Uterus (tissue), 2 donors: ENCODE data around the gene NIPAL1.

Source experiments
- POLR2A ChIP-seq, 2 donors: fragments of 450-650 bp; IDR thresholded peaks; one replicate each; pipeline ENCODE4 v1.6.1; 2016; ENCODE audit warnings: antibody characterized with exemption in 2 of 2, mild to moderate bottlenecking in 1 of 2, moderate library complexity in 1 of 2
- TF ChIP-seq, protein P1 (sequence below), 4 experiments: fragments of 200-600 bp in 2 of 4; fragments of 450-650 bp in 2 of 4; sonication (generic) in 2 of 4; IDR thresholded peaks; one replicate each; pipeline ENCODE4 v1.5.1; 2016 to 2019; ENCODE audit warnings: antibody characterized with exemption in 4 of 4, mild to moderate bottlenecking in 2 of 4, moderate library complexity in 1 of 4

DNA sequence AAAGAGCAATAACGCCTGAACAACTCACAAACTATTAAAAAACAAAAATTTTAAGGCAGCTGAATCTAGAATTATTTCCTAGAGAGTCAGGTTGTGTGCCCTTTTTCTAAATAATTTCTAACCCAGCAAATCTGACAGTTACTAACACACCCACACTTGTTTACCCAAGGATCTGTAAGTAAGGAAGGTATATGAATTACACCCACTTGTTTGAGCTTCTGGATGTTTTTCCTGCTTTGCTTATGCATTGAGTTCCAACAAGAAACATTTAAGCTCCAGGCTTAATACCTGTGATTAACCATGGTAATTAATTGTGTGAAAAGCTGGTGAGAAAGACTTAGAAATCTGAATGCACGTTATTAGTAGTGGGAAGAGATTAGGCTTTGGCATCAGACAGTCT, 1.5 kb downstream of the NIPAL1 start:
- TF ChIP-seq, protein P1, sequence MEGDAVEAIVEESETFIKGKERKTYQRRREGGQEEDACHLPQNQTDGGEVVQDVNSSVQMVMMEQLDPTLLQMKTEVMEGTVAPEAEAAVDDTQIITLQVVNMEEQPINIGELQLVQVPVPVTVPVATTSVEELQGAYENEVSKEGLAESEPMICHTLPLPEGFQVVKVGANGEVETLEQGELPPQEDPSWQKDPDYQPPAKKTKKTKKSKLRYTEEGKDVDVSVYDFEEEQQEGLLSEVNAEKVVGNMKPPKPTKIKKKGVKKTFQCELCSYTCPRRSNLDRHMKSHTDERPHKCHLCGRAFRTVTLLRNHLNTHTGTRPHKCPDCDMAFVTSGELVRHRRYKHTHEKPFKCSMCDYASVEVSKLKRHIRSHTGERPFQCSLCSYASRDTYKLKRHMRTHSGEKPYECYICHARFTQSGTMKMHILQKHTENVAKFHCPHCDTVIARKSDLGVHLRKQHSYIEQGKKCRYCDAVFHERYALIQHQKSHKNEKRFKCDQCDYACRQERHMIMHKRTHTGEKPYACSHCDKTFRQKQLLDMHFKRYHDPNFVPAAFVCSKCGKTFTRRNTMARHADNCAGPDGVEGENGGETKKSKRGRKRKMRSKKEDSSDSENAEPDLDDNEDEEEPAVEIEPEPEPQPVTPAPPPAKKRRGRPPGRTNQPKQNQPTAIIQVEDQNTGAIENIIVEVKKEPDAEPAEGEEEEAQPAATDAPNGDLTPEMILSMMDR (IDR thresholded peaks at IDR 0.05), result no peak
- TF ChIP-seq POLR2A (IDR thresholded peaks at IDR 0.05), result no peak
